Left lung (tissue), 10 donors: ENCODE results near the gene TSTD2. TPM values are rescaled to one million over a fixed set of nuclear protein-coding genes. Genes with fewer than 3 reads are reported as not detected.

Experiments
- ATAC-seq: fragments of 200-7000 bp; cut with Tn5 transposase; one replicate; pipeline ENCODE4 v1.9.1; 2020; ENCODE audit warnings: moderate library complexity
- DNase-seq, 4 donors: peaks; one replicate each; pipeline ENCODE4 v3.0.0-alpha.2; 2013 to 2020
- H3K27ac ChIP-seq, 2 donors: fragments of 200-600 bp; sonication (generic) in 1 of 2; one replicate each; pipeline versions ENCODE4 v1.5.0 to v1.8.0; 2020 to 2021
- H3K27me3 ChIP-seq, 2 donors: fragments of 200-600 bp; sonication (generic) in 1 of 2; one replicate each; pipeline versions ENCODE4 v1.5.0 to v1.8.0; 2020 to 2021
- H3K36me3 ChIP-seq, 2 donors: fragments of 200-600 bp; sonication (generic) in 1 of 2; one replicate each; pipeline versions ENCODE4 v1.5.0 to v1.8.0; 2020 to 2021
- H3K4me1 ChIP-seq, 2 donors: fragments of 200-600 bp; one replicate each; pipeline ENCODE4 v1.8.0; 2021
- H3K4me3 ChIP-seq, 2 donors: fragments of 200-600 bp; sonication (generic) in 1 of 2; one replicate each; pipeline versions ENCODE4 v1.5.0 to v1.8.0; 2020 to 2021; ENCODE audit warnings: mild to moderate bottlenecking in 1 of 2
- H3K9me3 ChIP-seq, 2 donors: fragments of 200-600 bp; sonication (generic) in 1 of 2; one replicate each; pipeline versions ENCODE4 v1.5.0 to v1.8.0; 2020 to 2021
- intact Hi-C, 2 donors: fragments of 100-400 bp; cut with DNase I; formaldehyde crosslinking; loops; one replicate each; pipeline versions ENCODE4 v1.11.2 to v1.14.2; 2022
- polyA plus RNA-seq, 6 donors: library from polyadenylated mRNA; unstranded; fragments of 120-200 nt; gene quantifications; one replicate each; pipeline ENCODE4 v1.2.1, GENCODE V29; 2013; ENCODE audit not compliant: insufficient read length in 6 of 6
- total RNA-seq, 2 donors: library from RNA; stranded (reverse); fragmentation: NEBNext Ultra II Directional; extraction: Animal tissue kit (Norgen Biotek cat#: 25700); gene quantifications; one replicate each; pipeline ENCODE4 v1.2.1, GENCODE V29; 2021
- TF ChIP-seq, protein P1 (sequence below), 2 donors: fragments of 200-600 bp; sonication (generic) in 1 of 2; IDR thresholded peaks; one replicate each; pipeline versions ENCODE4 v1.5.0 to v1.8.0; 2021; ENCODE audit warnings: antibody characterized with exemption in 2 of 2
- donor health status: DM: no; HTN: yes; CAD: no.
- donor health status: DM: no; HTN: no; CAD: no.

The TSTD2 gene
- total and polyA plus RNA-seq, 8 donors, result 16.4 to 41.5 (median 34.1) TPM

- Histone ChIP-seq H3K27ac (no peak overlapping the region), H3K36me3 (peaks cover 0 to 70% of the 10 kb centered on the region in 2 donors), H3K4me1 (peaks cover 2 to 6% of the 10 kb centered on the region in 2 donors), H3K9me3 (no peaks in the 10 kb centered on the region), H3K4me3 (no peak overlapping the region), H3K27me3 (no peaks in the 10 kb centered on the region)
- intact Hi-C loops, result no loop called here
- ATAC-seq, result no peak
- TF ChIP-seq, protein P1, sequence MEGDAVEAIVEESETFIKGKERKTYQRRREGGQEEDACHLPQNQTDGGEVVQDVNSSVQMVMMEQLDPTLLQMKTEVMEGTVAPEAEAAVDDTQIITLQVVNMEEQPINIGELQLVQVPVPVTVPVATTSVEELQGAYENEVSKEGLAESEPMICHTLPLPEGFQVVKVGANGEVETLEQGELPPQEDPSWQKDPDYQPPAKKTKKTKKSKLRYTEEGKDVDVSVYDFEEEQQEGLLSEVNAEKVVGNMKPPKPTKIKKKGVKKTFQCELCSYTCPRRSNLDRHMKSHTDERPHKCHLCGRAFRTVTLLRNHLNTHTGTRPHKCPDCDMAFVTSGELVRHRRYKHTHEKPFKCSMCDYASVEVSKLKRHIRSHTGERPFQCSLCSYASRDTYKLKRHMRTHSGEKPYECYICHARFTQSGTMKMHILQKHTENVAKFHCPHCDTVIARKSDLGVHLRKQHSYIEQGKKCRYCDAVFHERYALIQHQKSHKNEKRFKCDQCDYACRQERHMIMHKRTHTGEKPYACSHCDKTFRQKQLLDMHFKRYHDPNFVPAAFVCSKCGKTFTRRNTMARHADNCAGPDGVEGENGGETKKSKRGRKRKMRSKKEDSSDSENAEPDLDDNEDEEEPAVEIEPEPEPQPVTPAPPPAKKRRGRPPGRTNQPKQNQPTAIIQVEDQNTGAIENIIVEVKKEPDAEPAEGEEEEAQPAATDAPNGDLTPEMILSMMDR (IDR thresholded peaks at IDR 0.05), result no peak
- no peak for DNase-seq
These were observed 31.8 kb downstream of the TSTD2 start for GRCh38 chr9:97601228-97601898.

DNA sequence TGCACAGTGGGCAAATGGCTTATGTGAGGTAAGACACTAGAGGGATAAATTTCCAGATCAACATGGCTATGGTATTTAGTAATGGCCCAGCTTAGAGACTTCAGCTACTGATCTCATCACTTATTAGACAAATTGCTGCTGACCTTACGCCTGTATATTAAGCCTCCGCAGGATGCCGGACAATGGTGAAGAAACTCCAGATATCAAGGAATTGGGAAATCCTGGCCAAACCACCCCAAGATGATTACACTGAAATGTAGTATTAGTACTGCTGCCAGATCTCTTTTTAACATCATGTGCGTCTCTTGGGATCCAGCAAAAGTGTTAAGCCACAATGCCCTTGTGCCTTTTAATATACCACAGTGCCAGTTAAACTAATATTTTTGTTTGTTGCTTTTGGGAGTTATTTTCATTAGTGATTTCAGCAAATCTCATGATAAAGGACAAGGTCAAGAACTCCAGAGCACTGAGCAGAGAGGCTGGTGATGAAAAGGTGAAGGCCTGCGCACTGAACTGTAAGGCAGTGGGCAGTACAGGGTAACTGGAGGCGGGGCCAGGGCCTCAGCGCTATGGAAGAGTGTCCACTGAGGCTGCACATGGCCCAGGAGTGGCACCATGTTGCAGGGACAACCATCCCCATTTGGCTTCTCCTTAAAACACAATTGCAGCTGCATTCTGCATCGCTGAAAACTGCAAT, 32.5 kb downstream of the TSTD2 start:
- H3K9me3 ChIP-seq, result no peaks in the 10 kb centered on the region
- no peak overlapping the region for H3K4me3 ChIP-seq
- DNase-seq (no peak), ATAC-seq (no peak)
- TF ChIP-seq, protein P1 (IDR thresholded peaks at IDR 0.05), result no peak
- H3K36me3 ChIP-seq, result peaks cover 0 to 65% of the 10 kb centered on the region in 2 donors
- peaks cover 2 to 6% of the 10 kb centered on the region in 2 donors for H3K4me1 ChIP-seq
- intact Hi-C loops, result no loop called here
- no peaks in the 10 kb centered on the region for H3K27me3 ChIP-seq
- no peak overlapping the region for H3K27ac ChIP-seq

GRCh38 chr9:97599314-97599846, 33.8 kb downstream of the TSTD2 start:
- Histone ChIP-seq H3K9me3 (no peaks in the 10 kb centered on the region), H3K36me3 (peaks cover 0 to 52% of the 10 kb centered on the region in 2 donors), H3K4me3 (no peak overlapping the region), H3K27ac (no peak overlapping the region), H3K4me1 (peaks cover 2 to 6% of the 10 kb centered on the region in 2 donors), H3K27me3 (no peaks in the 10 kb centered on the region)
- intact Hi-C loops, result loop anchor here in 1 of 2 donors (5.0 kb wide), 1 partner anchor 132 kb away; no protein-coding TSS in a partner anchor
- DNase-seq (no peak), ATAC-seq (no peak)
- TF ChIP-seq, protein P1 (IDR thresholded peaks at IDR 0.05), result no peak

- H3K36me3 ChIP-seq, result peaks cover 0 to 45% of the 10 kb centered on the region in 2 donors
- H3K4me3 ChIP-seq, result no peak overlapping the region
- DNase-seq (peak in 3 of 4 donors; percentile 42 to 78 (median 62)), ATAC-seq (peak; percentile 96)
- H3K27me3 ChIP-seq, result no peaks in the 10 kb centered on the region
- no peaks in the 10 kb centered on the region for H3K9me3 ChIP-seq
- H3K4me1 ChIP-seq, result peaks cover 2 to 6% of the 10 kb centered on the region in 2 donors
- TF ChIP-seq, protein P1 (IDR thresholded peaks at IDR 0.05), result peak; percentile 67 to 82
- intact Hi-C loops, result loop anchor here in 1 of 2 donors (5.0 kb wide), 1 partner anchor 131 kb away; no protein-coding TSS in a partner anchor
- no peak overlapping the region for H3K27ac ChIP-seq
These were observed 34.5 kb downstream of the TSTD2 start for GRCh38 chr9:97598461-97599288.
